ENCODE results near the gene NECTIN2.
"Not testable (repeated sequence)": the region's sequence is repeated elsewhere in the genome, so short reads cannot be mapped to it uniquely, and the experiment has no call there.

NECTIN2 gene

DNA sequence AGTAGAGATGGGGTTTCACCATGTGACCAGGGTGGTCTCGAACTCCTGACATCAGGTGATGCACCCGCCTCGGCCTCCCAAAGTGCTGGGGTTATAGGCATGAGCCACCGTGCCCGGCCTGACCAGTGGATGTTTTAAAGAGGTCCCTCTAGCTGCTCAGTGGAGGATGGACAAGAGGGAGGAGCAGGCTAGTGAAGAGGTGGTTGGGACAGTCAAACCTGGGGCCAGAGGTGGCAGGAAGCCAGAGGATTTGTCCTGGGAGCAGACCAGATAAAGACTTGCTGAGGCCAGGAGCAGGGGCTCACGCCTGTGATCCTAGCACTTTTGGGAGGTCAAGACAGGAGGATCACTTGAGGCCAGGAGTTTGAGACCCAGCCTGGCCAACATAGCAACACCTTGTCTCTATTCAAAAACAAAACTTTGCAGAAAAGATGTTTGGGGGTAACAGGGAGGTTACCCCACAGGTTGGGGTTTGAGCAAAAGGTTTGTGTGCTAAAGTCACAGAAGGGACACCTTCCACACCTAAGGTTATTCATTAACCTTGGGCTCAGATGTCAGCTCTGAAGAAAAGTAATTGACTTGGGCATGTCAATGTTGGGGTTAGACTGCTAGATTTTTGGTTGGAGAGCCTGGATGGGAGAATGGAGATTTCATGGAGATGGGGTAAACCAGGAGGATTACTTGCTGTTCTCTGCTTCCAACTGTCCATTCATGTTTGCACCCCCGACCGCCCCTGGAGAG lies 28.2 kb upstream of the NECTIN2 start:
- no peak for DNase-seq

DNA sequence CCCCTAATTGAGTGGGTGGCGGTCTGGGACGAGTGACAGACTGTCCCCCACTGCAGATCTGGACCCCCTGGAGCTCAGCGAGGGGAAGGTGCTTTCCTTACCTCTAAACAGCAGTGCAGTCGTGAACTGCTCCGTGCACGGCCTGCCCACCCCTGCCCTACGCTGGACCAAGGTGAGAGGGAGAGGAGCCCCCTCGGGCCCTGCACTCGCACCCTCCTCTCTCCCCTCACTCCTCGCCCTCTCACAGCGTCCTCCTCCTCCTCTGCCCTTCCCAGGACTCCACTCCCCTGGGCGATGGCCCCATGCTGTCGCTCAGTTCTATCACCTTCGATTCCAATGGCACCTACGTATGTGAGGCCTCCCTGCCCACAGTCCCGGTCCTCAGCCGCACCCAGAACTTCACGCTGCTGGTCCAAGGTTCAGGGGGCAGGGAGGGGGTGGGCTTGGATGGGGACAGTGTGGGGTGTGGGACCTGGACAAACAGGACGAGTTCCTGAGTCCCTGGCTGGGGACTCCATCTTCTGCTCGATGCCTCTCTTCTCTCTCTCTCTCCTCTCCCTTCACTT lies 27.5 kb upstream of the NECTIN2 start:
- no peak for DNase-seq

DNA sequence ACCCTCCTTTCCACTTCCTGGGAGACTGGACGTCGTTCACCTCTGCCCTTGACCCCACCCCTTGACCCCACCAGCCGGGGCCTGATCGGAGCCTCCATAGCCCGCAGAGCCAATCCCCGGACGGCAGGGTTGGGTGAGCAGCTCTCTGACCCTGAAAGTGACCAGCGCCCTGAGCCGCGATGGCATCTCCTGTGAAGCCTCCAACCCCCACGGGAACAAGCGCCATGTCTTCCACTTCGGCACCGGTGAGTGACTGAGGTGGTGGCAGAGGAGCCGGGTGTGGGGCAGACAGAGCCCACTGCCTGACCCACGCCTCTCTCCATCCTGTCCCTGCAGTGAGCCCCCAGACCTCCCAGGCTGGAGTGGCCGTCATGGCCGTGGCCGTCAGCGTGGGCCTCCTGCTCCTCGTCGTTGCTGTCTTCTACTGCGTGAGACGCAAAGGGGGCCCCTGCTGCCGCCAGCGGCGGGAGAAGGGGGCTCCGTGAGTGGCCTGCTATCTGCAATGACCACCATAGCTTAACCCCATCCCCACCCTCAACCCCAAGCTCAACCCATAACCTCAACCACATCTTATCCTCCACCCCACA lies 26.8 kb upstream of the NECTIN2 start:
- no peak for DNase-seq

DNA sequence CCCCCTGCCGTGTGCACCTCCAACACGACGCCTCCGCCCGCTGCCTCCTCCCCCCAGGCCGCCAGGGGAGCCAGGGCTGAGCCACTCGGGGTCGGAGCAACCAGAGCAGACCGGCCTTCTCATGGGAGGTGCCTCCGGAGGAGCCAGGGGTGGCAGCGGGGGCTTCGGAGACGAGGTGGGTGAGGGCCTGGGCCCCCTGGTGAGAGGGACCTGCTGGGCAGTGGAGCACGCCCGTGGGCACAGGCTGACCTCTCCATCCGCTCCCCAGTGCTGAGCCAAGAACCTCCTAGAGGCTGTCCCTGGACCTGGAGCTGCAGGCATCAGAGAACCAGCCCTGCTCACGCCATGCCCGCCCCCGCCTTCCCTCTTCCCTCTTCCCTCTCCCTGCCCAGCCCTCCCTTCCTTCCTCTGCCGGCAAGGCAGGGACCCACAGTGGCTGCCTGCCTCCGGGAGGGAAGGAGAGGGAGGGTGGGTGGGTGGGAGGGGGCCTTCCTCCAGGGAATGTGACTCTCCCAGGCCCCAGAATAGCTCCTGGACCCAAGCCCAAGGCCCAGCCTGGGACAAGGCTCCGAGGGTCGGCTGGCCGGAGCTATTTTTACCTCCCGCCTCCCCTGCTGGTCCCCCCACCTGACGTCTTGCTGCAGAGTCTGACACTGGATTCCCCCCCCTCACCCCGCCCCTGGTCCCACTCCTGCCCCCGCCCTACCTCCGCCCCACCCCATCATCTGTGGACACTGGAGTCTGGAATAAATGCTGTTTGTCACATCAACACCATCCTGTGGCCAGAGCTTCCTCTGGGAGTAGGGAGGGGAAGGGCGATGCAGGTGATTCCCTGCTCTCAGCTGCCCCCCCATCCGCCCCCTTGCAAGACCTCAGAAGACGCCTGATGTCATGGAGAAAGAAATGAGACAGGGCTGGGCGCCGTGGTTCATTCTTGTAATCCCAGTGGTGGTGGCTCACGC lies 25.2 kb upstream of the NECTIN2 start:
- no peak for DNase-seq

DNA sequence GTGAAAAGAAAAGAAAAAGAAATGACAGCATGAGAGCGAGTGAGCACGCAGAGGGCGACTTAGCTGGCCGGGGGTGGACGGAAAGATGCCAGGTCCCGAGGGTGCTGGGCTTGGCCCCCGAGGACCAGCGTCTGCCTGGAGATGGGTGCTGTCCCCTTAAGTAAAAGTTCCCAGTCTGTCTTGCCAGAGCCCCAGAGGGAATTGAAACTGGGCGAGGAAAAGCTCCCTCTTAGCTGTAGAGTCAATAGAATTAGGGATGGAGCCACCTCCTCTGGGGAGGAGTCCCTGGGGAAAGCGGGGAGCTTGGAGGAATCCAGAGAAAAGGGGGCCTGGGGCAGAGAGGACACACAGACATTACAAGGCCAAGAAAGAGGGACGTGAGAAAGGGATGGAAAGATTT lies 23.9 kb upstream of the NECTIN2 start:
- DNase-seq = no peak

DNA sequence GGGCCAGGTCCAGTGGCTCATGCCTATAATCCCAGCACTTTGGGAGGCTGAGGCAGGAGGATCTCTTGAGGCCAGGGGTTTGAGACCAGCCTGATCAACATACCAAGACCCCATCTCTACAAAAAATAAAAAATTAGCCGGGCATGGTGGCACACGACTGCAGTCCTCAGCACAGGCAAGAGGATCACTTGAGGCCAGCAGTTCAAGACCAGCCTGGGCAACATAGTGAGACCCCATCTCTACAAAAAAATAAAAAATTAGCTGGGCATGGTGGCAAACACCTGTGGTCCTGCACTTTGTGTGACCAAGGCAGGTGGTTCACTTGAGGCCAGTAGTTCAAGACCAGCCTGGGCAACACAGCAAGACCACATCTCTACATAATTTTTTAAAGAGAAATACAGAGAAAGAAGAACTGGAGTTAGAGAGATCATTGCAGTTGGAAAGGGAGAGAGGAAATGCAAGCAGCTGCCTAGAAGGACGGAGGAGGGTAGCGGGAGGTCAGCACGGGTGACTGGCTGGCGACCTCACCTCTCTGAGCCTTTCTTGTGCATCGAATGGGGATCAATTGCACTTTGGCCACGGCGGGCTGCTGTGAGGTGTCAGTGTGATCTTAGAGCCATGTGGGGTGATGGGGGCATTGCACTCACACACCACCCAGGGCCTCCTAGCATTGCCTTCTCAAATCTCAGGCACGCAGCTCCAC lies 23.3 kb upstream of the NECTIN2 start:
- no peak for DNase-seq

DNA sequence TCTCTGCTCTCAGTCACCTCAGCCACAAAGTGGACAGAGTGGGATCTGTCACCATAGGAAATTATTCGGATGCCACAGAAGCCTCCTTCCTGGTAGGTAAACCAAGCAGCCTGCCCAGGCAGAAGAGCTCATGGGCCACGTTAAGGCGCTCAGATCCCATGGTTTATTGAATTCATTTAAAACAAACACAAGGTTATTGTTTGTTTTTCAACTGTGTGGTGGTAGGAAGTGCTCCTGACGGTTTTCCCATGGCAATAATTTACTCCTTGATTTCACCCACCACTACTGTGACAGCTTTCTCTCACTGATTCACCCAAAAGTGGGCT lies 22.8 kb upstream of the NECTIN2 start:
- no peak for DNase-seq

DNA sequence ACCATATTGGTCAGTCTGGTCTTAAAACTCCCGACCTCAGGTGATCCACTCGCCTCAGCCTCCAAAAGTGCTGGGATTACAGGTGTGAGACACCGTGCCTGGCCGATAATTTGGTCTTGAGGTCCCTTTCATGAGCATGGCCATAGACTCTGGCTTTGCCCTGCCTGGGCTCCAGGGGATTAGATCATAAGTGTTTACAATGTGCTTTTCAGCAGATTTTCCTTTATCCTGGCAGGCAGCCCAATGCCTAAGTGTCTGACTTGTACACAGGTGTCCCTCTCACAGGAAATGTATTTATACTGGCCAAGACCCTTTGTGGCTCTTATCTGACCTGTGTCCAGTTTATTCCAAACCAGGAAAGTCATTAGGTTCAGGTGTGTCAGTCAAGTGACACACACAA lies 21.3 kb upstream of the NECTIN2 start:
- no peak for DNase-seq

DNA sequence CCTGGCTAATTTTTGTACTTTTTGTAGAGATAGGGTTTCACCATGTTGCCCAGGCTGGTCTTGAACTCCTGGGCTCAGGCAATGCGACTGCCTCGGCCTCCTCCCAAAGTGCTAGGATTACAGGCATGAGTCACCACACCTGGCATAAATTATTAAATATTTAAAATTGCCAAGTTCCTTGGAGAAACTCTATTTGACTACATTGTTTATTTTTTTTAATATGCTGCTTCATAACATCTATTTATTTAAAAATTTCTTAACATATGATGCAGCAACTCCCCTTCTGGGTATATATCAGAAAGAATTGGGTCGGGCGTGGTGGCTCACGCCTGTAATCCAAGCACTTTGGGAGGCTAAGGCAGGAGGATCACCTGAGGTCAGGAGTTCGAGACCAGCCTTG lies 13.2 kb upstream of the NECTIN2 start:
- DNase-seq = not testable (repeated sequence)

DNA sequence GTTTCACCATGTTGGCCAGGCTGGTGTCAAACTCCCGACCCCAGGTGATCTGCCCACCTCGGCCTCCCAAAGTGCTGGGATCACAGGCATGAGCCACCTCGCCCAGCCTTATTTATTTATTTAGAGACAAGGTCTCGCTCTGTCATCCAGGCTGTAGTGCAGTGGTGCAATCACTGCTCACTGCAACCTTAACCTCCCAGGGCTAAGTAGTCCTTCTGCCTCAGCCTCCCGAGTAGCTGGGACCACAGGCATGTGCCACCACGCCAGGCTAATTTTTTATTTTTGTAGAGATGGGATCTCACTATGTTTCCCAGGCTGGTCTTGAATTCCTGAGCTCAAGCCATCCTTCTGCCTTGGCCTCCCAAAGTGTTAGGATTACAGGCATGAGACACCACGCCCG lies 11.7 kb upstream of the NECTIN2 start:
- DNase-seq = not testable (repeated sequence)

DNA sequence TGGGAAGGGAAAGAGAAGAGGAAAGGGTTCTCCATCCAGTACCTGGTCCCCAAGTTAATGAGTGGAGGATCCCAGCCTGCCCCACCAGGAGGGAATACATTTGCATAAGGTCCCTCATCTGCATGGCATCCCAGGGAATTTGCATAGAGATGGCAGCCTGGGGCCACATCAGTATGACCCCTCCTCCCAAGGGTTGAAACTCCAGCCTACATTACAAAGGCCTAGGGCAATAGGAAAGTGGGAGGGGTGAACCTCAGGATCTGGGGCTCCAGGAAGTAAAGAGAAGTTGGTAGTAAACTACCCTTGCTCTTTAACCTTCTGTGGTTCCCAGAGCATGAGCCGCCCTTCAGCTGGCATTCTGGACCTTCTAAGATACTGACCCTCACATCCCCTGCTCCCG lies 6.8 kb upstream of the NECTIN2 start:
- no peak for DNase-seq

DNA sequence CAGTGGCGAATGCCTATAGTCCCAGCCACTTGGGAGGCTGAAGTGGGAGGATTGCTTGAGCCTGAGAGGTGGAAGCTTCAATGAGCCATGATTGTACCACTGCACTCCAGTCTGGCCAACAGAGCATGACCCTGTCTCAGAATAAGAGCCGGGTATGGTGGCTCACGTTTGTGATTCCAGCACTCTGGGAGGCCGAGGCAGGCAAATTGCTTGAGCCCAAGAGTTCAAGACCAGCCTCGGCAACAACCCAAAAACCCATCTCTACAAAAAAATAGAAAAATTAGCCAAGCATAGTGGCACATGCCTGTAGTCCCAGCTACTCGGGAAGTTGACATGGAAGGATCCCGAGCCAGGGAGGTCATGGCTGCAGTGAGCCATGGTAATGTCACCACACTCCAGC lies 5.3 kb upstream of the NECTIN2 start:
- DNase-seq = no peak

DNA sequence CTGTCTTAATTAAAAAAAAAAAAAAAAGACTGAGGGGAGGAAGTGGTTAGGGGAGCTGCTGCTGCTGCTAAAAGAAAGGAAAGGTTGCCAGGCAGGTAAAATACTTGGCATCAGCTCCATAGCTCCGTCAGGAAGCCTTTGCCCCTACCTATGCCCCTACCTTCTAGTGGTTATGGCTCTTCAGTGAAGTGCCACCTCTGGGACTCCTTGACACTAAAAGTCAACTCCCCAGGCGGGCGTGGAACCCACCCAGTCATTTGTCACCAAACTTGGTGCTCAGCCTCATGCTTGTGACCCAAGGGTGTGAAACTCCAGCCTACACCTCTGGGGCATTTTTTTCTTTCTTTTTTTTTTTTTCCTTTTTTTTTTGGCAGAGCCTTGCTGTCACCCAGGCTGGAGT lies 4.9 kb upstream of the NECTIN2 start:
- DNase-seq = no peak

DNA sequence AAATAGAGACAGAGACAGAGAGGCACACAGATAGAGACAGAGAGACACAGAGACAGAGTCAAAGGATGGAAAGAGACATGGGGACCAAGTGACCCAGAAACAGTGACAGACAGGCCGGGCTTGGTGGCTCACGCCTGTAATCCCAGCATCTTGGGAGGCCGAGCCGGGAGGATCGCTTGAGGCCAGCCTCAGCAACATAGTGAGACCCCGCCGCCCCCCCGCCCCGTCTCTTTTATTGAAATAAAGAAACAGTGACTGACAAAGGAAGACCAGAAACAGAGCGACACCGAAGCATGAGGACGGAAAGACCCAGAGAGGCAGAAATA lies 848 bp upstream of the NECTIN2 start:
- DNase-seq = no peak

DNA sequence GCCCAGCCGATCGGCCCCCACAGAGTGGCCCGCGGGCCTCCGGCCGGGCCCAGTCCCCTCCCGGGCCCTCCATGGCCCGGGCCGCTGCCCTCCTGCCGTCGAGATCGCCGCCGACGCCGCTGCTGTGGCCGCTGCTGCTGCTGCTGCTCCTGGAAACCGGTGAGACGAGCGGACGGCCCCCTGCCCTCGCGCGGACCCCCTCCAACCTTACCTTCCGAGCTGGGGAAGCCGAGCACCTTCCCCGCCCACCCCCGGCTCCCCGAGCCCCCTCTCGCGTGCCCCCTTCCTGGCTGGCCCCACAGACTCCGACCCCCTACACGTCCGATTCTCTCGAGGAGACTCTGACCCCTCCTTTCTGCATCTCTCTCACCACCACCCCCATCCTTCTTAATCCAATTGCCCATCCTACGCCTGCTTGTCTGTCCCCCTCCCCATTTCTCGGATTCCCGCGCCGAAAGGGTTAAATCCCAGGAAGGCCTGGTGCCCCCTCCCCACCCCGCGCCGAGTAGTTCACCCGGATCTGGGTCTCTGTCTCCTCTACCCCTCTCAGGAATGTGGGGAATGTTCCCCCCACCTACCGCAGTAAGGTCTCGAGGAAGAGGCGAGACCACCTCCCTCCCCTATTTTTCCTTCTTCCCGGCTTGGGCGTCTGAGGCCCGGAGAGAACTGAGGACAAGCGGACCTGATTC lies 502 bp downstream of the NECTIN2 start:
- no peak for DNase-seq

DNA sequence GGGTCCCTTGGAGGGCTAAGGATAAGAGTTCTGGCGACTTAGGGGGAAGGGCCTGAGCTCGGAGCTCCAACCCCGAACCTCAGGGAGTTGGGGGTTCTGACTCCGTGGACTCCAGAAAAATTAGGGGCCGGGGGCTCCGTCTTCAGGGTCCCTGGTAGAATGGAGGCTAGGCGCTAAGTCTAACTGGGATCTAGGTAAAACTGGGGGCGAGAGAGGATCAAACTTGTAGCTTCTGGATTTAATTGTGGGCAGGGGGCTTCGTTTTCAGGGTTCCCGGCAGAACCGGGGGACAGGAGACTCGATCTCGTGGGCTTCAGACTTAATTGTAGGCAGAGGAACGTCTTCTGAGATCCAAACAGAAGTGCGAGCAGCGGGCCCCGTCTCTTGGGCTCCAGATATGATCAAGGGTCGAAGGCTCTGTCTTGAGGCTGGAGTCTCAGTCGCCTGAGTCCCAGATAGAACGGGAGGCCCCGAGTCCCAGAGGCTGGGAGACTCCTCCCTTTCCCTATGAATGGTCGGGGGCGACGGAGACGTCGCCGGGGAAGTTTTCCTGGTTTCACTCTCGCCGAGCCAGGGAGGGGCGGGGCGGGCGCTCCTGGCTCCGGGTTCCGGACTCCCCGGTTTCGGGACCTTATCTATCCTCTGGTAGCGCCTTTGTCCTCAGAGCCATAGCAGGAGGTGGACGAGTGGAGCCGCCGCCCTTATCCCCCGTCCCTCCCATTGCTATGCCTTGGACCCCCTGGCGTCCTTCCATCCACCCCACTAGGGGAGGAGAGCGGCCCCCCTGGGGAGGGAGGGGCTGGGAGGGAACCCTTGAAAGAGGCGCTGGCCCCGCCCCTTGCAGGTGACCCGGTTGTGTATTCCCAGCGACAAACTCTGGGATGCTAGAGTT lies 1.3 kb downstream of the NECTIN2 start:
- no peak for DNase-seq

DNA sequence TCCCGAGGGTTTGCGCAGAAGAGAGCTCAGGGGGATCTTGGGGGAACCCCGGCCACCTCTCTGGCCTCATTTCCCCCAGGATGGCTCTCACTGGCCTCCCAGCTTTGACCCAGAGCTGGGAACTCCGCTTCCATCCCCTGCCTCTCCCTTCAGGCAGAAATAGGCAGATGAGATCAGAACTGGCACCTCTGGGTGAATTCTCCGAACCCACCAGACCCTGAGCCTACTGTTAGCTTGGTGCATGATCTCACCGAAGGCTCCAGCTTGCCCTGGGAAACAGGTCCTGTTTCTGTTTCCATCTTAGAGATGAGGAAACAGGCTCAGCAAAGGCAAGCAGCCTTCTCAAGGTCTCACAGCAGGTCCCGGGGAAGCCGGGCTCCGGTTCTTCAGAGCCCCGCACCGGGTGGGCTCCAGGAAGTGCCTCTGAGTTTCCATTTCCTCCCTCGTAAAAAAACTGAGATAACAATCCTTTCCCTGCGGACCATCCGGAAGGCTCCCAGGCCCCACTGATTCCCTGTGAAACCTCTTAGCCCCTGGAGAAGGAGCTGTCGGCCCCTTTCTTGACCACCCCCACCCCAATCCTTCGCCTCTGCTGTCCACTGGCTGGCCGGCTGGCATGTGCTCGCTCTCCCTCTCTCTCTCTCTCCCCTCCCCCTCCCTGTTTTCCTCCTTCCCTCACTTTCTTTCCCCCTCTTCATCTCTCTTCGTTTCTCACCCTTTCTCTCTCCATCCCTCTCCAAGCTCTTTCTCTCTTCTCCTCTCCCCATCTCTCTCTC lies 2.1 kb downstream of the NECTIN2 start:
- DNase-seq = no peak

DNA sequence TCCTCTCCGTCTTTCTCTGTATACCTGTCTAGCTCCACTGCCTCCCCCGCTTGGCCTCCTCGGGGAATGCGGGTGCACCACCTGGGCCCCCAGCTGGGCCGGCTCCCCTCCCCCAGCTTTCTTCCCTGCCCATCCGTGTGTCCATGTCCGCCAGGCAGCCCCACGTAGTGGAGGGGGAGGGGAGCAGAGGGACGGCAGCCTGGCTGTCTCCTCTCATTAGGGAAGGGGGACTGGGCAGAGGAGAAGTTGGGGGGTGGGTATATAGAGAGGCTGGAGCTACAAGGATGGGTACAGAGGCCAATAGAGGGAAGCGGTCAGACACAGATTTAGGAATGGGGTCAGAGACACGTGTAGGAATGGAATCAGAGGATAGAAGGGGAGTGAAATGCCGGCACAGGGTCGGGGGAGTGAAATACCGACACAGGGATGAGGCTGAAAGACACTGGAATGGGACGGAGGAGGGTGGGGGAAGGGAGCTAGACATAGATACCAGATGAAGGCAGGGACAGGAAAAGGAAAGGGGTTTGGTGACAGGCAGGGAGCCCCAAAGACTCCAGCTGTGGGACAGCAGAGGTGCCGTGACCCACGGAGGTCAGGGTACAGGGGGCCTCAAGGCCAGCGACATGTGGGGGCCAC lies 2.8 kb downstream of the NECTIN2 start:
- no peak for DNase-seq

DNA sequence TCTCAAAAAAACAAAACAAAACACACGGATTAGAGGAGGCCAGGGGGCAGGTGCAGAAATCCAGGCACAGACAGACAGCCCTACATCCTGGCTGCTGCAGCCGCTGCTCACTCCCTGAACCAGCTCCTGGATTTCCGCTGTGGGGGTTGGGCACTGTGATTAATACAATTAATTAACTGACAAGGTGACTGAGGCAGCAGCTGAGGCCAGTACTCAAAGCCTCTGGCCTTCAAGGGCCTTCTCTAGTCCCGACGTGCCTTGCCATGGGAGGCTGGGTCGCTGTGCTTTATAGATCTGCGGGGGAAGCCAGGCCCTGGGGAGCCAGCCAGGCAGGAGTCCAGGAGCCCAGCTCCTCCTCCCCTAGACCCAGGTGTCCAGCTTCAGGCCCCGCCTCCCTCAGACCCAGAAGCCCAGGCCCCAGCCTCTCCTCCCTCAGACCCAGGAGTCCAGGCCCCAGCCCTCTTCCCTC lies 4.6 kb downstream of the NECTIN2 start:
- no peak for DNase-seq

DNA sequence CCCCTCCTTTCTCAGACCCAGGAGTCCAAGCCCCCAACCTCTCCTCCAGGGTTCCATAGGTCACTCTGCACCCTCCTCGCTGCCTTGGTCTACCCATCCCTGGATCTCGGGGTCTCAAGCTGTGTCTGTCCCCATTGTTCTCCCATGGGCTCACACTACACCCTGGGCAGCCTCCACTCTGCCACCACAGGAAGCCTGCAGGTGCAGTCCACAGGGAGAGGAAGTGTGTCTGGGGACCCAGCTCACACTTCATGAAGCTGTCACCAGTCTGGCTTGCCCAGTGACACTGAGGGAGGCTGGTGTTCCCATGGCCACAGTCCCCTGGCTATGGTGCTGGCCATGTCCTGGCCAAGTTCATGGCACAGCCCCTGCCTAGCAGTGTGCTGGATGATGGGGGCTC lies 5.3 kb downstream of the NECTIN2 start:
- no peak for DNase-seq

All from KG1 (cell line).